PC-3 (cell line): ENCODE measurements around the gene GGT5.
"Not testable (repeated sequence)": the region's sequence is repeated elsewhere in the genome, so short reads cannot be mapped to it uniquely, and the experiment has no call there.

Experiments used
- EZH2 ChIP-seq: fragments of 300-600 bp; sonication (generic); IDR thresholded peaks from one replicate; pipeline ENCODE4 v1.6.1; 2017; ENCODE audit warnings: antibody characterized with exemption, mild to moderate bottlenecking, low read length; ENCODE audit not compliant: unreplicated experiment
- TF ChIP-seq, protein P1 (sequence below): fragments of 300-600 bp; sonication (generic); conservative IDR thresholded peaks from 2 replicates; pipeline ENCODE4 v1.5.1; 2017; ENCODE audit warnings: antibody characterized with exemption, low read depth, mild to moderate bottlenecking, low read length

DNA sequence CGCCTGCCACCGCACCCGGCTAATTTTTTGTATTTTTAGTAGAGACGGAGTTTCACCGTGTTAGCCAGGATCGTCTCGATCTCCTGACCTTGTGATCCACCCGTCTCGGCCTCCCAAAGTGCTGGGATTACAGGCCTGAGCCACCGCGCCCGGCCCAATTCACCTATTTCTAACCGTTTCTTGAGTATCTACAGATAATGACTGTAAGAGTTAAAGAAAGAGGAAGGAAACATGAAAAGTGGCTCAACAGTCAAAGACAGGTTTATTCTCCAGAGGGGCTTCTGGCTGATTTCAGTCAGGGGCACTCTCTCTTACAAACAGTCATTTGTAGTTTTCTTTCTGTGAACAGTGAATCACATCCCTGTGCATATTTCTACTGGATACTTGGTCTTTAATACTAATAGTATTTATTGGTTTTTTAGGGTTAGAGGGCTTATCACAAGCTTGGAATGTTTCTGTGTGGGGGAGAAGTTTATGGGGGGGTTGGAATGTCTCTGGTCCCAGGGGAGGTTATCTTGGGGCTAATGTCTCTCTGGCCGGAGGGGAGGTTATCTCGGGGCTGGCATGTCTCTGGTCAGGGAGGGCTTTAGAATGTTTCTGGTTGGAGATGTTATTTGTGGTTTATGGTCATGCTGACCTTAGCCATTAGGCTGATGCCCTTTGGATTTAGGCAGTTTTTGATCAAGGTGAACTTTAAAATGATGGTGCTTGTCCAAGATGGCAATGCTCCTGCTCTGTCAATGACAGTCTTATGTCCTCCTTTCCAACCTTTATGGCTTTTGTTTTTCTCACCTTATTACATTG is 38.2 kb downstream of the GGT5 start:
- TF ChIP-seq, protein P1, sequence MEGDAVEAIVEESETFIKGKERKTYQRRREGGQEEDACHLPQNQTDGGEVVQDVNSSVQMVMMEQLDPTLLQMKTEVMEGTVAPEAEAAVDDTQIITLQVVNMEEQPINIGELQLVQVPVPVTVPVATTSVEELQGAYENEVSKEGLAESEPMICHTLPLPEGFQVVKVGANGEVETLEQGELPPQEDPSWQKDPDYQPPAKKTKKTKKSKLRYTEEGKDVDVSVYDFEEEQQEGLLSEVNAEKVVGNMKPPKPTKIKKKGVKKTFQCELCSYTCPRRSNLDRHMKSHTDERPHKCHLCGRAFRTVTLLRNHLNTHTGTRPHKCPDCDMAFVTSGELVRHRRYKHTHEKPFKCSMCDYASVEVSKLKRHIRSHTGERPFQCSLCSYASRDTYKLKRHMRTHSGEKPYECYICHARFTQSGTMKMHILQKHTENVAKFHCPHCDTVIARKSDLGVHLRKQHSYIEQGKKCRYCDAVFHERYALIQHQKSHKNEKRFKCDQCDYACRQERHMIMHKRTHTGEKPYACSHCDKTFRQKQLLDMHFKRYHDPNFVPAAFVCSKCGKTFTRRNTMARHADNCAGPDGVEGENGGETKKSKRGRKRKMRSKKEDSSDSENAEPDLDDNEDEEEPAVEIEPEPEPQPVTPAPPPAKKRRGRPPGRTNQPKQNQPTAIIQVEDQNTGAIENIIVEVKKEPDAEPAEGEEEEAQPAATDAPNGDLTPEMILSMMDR: not testable (repeated sequence)
- TF ChIP-seq EZH2: not testable (repeated sequence)
